ENCODE results near the gene GALNT17.

The GALNT17 gene

DNA sequence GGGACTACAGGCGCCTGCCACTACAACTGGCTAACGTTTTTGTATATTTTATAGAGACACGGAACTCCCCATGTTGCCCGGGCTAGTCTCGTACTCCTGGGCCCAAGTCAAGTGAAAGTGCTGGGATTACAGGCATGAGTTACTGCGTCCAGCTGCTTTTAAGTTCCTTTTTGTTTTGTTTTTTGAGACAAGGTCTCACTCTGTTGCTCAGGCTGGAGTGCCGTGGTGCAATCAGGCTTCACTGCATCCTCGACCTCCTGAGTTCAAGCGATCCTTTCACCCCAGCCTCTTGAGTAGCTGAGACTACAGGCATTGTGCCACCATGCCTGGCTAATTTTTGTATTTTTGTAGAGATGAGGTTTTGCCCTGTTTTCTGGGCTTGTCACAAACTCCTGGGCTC is 155.0 kb downstream of the GALNT17 start:
- DNase-seq, result no peak

DNA sequence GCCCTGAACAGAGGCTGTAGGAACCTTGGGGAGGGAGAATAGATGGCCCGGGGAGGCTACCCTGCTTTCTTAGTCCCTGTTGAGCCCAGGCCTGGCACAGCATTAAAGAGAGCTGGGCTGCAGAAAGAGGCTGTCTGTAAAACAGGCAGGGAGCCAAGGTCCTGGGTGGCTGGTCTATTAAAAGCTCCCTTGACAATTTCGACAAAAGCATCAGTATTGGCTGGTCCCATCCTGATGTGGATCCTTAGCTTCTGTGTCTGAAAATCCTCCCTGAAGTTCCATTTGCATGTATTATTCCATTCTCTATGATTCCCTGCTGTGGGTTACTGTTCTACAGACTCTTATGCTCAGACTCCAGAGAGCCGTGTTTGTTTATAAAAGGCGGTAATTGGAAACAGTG is 158.5 kb downstream of the GALNT17 start:
- DNase-seq, result peak; percentile 28

DNA sequence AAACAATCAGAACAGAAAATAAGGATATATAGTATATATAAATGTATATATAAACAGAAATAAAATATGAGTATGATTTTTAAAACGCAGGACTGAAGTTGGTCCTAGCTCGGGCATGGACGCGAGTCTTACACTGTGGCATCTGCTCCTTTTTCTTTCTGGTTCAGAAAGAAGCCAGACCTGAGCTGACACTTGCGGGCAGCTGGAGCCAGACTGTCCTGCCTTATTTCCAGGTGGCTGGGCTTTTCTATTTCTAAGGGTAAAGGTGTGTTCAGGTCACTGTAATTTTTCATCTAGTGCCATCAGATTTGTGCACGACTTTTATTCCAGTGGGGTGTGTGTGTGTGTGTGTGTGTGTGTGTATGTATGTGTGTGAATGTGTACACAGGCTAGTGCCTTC is 166.4 kb downstream of the GALNT17 start:
- no peak for DNase-seq

DNA sequence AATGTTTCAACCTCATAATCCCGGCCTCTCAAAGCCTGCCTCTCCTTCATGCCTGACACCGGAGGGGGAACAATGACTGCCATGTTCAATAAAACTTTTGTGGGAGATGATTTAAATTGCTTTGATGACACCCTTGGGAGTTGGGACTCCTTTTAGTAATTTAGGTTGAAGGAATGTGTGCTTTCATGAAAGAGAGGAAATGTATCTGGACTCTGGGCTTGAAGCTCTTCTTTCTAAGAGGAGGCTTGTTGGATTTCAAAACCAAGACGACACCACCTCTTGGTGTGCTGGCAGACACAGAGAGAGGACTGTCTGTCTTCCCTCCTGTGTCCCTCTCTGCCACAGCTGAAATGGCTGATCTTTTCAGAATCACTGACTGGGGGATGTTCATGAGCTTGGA is 168.1 kb downstream of the GALNT17 start:
- DNase-seq, result no peak

DNA sequence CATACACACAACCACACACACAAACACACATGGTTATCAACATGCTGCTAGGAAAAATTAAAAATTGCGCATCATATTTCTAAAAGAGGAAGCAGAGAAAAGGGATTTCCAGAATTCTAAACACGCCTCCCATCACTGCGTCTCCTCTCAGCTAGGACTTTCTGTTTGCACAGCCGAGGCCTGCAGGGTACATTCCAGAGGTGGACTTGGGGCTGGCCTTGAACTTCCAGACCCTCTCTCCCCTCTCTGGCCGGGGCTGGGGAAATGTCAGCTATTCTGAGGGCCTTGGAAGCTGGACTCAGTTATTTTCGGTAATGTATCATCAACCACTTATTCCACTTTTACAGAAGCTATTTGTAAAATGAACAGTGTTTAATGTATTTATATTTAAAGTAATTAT is 168.7 kb downstream of the GALNT17 start:
- no peak for DNase-seq

DNA sequence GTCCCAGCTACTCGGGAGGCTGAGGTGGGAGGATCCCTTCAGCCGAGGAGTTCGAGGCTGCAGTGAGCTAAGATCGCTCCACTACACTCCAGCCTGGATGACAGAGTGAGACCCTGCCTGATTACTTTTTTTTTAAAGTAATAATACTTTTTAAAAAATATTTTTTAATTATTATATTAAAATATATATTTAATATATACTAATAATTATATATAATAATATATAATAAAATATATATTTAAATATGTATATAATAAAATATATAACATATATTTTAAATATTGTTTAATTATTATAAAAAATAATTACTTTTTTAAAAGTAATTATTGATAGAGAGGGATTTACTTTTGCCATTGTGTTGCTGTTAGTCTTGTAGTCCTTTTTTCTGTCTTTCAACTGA is 169.2 kb downstream of the GALNT17 start:
- DNase-seq, result no peak

DNA sequence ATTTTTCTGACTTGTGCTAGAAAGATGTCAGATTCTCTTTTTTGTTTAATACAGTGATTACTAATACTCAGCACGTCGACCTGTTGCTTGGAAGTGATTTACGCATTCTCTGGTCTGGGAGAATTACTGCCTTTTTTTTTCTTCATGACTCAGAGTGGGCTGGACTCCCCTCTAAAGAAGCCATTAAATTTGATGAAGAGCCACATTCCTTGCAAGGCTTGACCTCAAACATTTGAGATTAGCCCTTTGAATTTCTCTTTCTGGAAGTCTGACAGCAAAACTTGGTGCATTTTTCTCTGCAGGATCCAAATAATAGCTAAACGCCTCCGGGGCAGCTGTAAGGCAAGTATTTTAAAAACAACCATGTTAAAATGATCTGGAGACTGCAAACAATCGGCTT is 171.6 kb downstream of the GALNT17 start:
- no peak for DNase-seq

DNA sequence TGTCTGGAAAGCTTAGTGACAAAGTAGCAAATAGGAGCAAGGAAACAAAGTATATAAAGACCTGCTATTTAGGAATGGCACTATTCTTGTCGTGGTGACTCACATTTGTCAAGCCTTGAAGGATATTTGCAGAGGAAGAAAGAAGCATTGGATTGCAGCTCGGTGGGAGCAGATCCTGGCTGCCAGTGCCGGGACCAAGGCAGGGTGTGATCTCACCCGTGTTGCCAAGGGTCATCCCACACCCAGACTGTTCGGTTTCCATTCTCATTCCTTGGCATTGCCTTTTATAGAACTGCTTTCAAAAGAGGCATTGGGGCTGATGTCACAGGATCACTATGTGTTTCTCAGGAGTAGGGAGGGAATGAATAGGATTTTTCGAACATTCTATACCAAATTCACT is 176.2 kb downstream of the GALNT17 start:
- no peak for DNase-seq

DNA sequence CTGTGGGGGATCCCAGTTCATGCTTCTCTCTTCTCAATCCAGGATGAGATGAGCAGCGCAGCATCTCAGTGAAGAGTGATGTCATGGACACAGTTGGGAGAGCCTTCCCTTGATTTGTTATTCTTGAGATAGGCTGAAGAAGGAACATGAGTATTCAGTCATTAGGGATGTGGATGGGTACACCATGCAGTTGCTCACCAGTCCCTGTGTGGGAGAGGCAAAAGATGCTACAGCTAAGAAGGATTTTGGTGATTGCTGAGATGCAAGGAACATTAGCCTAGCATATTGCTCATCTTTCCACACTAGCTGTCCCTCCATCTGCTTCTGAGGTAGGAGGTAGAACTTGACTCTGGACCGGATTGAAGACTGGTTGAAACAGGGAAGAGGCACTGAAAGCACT is 179.6 kb downstream of the GALNT17 start:
- no peak for DNase-seq

DNA sequence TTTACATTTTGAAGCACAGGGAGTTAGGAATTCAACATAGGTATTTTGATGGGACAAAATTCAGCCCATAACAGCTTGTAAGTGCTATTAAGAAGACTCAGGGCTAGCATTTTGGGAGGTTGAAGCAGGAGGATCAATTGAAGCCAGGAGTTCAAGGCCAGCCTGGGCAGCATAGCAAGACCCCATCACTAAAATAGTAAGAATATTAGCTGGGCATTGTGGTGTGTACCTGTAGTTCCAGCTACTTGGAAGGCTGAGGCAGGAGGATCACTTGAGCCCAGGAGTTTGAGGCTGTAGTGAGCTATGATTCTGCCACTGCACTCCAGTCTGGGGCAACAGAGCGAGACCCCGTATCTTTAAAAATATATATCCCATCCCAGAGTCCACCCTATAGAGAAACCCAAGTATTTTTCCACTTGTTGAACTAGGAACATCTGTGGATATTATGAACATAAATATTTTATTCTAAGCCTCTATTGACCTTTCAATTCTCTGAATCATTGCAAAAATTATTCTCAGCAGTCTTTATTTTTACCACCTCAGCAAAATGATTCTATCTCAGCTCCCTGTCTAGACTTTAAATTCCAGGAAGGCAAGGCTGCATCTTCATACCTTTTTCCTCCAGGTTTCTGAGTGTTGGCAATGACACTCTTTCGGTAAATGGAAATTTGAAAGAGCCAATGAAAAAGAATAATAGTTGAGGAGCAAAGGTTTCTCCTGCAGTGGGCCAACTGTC is 181.0 kb downstream of the GALNT17 start:
- DNase-seq, result no peak

DNA sequence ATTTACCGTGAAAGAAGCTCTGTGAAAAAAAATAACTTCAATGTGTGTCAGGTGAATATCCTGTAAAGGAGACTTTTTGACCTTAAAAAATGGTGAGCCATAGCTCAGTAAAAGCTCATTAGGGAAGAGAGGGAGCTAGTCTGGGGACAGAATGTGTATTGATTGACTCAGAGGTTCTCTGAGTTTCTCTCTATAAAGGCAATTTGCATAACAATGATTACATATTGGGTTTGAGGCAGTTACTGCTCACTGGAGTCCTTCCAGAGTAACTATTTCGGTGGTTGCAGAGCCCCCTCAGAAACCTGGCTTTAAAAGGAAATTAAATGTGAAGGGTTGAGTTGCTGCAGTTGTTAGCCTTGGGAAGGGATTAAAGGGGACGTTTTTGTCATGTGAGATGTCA is 181.6 kb downstream of the GALNT17 start:
- no peak for DNase-seq

DNA sequence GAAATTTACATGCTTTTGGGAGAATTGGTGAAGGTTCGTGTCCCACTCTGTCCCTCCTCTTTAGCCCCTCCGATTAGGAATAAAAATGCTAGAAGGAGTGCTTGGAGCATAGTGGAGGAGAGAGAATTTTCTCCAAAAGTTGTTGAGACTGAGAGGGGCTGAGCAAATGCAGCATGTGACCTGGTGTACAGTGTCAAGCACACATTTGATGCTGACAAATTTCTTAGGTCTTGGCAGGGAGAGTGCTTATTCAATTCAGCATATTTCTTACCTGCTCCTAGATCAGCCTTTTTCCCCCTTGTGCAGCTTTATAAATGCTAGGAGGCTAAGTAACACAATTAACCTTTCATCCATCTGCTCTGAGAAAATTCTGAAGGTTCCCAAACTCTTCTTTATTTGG is 189.0 kb downstream of the GALNT17 start:
- no peak for DNase-seq

DNA sequence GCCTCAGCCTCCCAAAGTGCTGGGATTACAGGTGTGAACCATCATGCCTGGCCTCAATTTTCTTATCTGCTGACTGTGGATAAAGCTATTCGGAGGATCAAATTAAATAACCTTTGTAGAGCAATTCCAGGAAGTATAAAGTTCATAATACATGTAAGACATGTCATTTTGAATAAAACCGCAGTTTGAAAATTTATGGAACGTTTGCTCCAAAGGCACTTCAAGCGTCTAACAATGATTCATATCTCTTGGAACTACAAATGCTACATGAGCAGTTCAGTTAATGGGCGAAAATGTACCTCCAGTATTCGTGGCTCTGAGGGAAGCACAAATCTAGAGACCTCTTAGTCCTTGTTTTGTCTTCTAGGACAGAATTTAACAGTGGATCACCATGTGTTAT is 190.3 kb downstream of the GALNT17 start:
- DNase-seq, result no peak

DNA sequence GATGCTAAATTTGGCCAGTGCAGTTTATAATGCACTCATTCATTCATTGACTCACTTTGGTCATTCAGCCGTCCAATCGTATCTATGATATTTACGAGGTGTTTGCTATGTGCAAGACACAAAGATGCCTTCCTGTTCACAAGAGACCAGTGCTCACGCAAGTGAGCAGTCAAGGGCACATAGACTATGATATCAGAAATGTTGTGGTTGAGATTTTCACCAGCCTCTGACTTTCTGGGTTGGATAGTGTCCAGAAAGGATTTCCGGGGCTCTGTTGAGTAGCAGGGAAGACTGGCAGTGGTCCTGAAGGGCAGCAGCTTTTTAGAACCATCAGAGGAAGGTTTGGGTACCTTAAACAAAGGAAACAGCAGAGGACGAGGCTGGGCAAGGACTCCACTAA is 191.8 kb downstream of the GALNT17 start:
- DNase-seq, result no peak

DNA sequence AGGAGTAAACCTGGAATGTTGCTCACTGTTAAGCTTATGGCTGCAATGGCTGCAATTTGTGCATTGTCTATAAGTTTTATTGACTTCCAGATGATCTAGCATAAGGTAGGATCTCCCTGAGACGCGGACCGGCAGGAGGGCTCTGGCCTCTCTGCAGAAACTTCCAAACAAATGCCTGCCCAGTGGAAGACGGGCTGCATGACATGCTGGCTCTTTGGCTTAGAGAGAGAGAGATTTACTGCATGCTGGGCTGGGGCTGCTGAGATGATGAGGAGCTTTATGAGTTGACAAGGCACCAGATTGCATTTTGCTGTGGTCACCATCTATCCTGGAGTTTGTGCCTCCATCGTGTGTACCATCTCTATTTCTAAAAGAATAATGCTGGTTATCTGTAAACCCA is 193.2 kb downstream of the GALNT17 start:
- DNase-seq, result no peak

DNA sequence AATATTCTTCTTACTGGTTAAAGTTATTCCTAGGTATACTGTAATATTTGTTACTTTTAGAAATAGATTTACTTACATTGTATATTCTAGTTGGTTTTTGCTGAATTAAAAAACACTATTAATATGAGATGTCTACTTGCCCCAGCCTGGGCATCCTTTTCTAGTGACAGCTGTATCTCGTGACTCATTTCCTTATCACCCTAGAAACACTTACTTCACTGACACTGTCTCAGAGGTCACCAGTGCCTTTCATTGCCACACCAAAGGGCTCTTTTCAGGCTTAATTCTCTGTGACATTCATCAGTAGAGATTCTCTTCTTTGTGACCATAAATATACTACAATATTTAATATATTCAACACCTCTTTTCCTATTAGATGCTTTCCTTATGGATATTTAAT is 194.7 kb downstream of the GALNT17 start:
- DNase-seq, result no peak

DNA sequence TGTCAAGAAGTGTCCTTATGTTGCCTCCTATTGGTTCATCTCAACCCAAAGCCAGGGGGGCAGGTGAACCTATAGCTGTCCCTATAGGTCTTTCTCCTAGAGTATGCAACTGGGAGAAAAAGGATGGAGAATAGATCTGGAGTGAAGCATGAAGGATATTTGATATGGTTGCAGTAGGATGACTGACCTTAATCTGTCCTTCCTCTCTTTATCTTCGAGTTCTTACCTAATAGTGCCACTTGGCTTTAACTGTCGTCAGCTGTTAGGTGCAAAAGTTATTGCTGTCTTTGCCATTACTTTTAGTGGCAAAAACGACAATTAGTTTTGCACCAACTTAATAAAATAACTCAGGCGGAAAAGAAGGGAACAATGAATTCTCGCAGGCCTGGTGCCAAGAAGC is 196.0 kb downstream of the GALNT17 start:
- no peak for DNase-seq

DNA sequence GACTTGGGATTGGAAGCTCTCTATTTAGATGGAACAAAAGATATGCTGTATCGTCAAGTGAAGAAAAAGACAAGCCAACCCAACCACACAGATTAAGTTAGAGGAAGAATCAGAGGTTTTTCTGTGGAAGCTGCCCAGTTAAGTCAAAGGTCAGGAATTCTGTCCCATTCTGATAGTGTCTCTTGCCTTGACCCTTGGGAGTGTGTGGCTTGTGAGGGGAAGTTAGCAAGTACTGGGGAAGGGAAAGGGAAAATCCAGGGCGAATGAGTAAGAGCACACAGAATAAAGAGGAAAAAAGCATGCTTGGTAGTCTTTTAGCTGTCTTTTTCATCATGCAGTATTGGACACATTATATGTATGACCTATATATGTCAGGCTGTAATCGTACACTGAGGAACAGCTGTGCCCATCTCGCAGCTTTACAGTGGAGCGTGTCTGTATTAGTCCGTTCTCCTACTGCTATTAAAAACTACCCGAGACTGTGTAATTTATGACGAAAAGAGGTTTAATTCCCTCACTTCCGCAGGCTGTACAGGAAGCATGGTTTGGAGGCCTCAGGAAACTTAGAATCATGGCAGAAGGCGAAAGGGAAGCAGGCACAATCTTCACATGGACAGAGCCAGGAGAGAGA is 197.2 kb downstream of the GALNT17 start:
- DNase-seq, result no peak

DNA sequence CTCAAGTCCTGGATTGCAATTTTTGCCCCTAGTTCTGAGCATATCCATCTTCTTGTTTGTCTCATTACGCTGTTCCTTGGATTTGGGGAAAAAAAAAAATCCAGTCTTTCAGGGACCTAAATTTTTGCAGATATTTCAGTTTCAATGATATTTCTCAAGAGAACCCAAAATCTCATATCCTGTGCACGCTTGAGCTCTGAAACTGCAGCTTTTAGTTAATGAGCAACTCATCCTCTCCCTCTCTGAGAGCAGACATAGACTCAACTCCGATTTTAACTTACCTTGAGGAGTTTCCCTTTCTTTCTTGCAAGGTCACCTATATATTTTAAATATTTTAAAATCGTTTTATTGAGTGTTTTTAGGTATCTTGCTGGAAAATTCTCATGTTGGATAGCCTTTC is 200.3 kb downstream of the GALNT17 start:
- no peak for DNase-seq

DNA sequence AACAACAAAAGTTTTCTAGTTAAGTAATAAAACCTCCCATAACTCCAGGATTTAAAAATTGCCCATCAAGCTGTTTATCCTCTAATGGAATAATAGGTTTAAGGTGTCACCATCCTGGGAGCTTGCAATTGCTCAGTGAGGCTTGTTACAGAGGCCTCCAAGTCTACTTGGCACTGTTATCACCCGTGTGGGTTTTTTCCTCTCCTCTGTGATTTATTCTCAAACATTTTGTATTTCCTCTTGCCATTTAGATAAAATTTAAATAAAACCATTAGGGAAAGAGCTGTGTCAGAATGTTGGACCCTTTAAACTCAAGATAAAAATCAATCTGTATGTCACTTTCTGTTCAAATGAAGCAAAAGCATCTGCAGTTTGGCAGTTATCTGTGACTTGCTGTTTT is 202.6 kb downstream of the GALNT17 start:
- DNase-seq, result no peak

DNA sequence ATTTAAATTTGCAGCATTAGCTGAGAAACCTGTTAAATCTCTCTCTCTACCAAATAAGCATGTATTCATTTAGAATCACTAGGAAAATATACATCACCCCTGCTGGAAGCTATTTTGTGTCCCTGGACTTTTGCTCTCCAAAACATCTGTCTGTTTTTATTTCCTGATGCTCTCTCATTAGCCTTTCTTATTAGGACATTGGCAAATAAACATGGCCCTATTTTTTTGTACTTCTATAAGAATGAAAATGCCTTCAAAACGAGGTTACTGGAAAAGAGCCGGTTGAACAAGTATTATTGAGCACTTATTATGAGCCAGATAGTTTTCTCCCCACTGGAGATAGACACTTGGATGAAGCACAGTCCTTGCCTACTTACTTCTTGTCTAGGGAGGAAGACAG is 206.9 kb downstream of the GALNT17 start:
- no peak for DNase-seq

DNA sequence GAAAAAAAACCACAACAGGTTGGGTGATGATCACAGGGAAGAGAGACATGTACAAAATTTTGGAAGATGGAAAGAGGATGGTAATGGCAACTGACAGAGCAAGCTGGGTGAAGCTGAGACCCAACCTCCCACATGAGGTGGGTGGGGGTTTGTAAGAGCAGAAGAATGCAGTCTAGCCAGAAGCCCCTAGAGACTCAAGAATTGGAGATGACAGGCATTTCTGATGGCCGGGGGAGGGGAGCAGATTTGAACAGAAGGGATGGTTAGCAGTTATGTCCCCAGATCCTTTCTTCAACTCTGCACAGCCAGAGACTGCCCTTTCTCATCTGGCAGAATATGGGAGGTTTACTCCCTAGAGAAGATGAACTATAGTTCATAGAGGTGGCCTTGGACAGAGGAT is 208.0 kb downstream of the GALNT17 start:
- no peak for DNase-seq

DNA sequence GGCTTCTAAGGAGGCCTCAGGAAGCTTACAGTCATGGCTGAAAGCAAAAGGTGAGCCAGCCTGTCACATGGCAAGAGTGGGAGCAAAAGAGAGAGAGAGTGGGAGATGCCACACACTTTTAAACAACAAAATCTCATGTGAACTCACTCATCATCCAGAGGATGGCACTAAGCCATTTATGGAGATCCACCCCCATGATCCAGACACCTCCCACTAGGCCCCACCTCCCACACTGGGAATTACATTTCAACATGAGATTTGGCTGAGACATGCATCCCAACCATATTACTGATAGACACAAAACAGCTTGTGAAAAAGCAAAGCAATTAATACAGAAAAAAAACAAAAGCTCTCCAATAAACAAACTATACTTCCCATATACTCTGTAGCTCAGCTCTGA is 210.3 kb downstream of the GALNT17 start:
- no peak for DNase-seq

DNA sequence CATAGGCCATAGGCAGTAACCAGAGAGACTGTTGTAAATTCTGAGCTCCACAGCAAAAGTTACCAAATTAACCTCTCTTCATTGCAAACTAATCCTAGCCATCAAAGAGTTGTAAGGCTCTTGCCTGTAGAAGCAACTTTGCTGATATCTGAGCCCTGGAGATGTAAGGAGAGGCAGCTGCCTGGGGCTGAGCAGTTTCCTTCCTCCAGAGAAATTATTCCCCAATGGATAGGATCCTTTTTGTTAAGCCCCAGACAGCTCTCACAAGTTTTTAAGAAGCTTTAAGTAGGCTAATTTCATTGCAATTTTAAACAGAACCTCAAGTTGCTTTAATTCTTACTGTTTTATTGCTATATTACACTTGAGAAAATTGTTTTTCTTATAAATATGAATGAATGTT is 211.1 kb downstream of the GALNT17 start:
- DNase-seq, result no peak

DNA sequence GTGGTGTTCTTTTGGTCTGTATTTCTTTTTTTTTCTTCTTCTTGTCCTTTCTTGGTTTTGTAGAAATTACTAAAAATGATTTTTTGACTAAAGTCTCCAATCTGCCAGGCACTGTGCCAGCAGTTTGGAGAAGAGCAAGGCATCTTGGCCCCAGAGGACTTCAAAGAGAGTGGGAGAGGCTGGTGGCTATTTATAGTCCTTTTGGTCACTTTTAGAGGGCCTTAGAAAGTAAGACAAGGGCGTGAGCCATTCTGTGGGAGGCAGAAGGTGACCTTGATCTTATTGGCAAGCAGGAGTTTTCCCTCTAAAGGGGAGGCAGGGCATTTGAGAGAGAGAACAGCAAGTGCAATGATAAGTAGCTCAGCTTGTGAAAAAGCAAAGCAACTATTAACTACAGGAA is 211.9 kb downstream of the GALNT17 start:
- DNase-seq, result no peak

All from NCI-H1092 treated with DMSO at 0.1 percent for 48 hours (cell line).